Calu3 (cell line): Measurements from ENCODE around the gene NKD1. TPM values are rescaled to one million over a fixed set of nuclear protein-coding genes. Genes with fewer than 3 reads are reported as not detected.
A peak's percentile ranks its signal among the peaks of the same experiment; 100 is the strongest.

Experiments
- BruUV-seq: library from RNA; stranded (reverse); fragments of 400-500 nt; replicated peaks from 2 replicates; lab custom pipeline; 2021; lab: Mats Ljungman, UMichigan
- CTCF ChIA-PET: fragments of 300-600 bp; sonication (Branson Sonifier 250); formaldehyde crosslinking; loops from one replicate; lab custom pipeline; 2022; ENCODE audit warnings: antibody characterized with exemption; lab: Charles Lee
- DNase-seq: peaks from one replicate; pipeline ENCODE4 v3.0.0; 2022
- H3K27ac Mint-ChIP-seq: one replicate; pipeline ENCODE4 v1.8.0; 2022; ENCODE audit warnings: mixed read lengths; ENCODE audit not compliant: unreplicated experiment
- H3K27me3 Mint-ChIP-seq: one replicate; pipeline ENCODE4 v1.8.0; 2022; ENCODE audit warnings: mixed read lengths; ENCODE audit not compliant: unreplicated experiment
- H3K36me3 Mint-ChIP-seq: one replicate; pipeline ENCODE4 v1.8.0; 2022; ENCODE audit warnings: mild to moderate bottlenecking, moderate library complexity, mixed read lengths; ENCODE audit not compliant: insufficient read depth, unreplicated experiment
- H3K4me1 Mint-ChIP-seq: one replicate; pipeline ENCODE4 v1.8.0; 2022; ENCODE audit warnings: mild to moderate bottlenecking, low read depth, mixed read lengths; ENCODE audit not compliant: unreplicated experiment
- H3K4me3 Mint-ChIP-seq: one replicate; pipeline ENCODE4 v1.8.0; 2022; ENCODE audit warnings: mild to moderate bottlenecking, low read depth, moderate library complexity, mixed read lengths; ENCODE audit not compliant: unreplicated experiment
- H3K9me3 Mint-ChIP-seq: one replicate; pipeline ENCODE4 v1.8.0; 2022; ENCODE audit warnings: low read depth, mixed read lengths; ENCODE audit not compliant: unreplicated experiment
- CTCF ChIP-seq: fragments of 200-600 bp; IDR thresholded peaks from one replicate; pipeline ENCODE4 v1.8.0; 2022; ENCODE audit warnings: antibody characterized with exemption; ENCODE audit not compliant: unreplicated experiment
- intact Hi-C: fragments of 100-400 bp; cut with micrococcal nuclease; formaldehyde crosslinking; loops from one replicate; pipeline ENCODE4 v1.10.0; 2022; ENCODE audit not compliant: unreplicated experiment
- total RNA-seq: library from RNA; stranded (reverse); gene quantifications from 2 replicates; pipeline ENCODE4 v1.2.3, GENCODE V29; 2022

Gene NKD1
- total RNA-seq, 1 experiment from 2014 or later, result 0.31 TPM

GRCh38 chr16:50540711-50541007 is 7.5 kb upstream of the NKD1 start:
- CTCF ChIA-PET, result interaction anchor here (0.5 kb wide), 1 partner anchor 371 kb away, joined by 8 read pairs; no protein-coding TSS in a partner anchor
- H3K4me1 Mint-ChIP-seq, result no peaks in the 10 kb centered on the region
- no peak for DNase-seq
- H3K9me3 Mint-ChIP-seq, result no peaks in the 10 kb centered on the region
- H3K27me3 Mint-ChIP-seq, result peaks cover 81% of the 10 kb centered on the region
- TF ChIP-seq CTCF, result no peak
- no peak overlapping the region for H3K4me3 Mint-ChIP-seq
- no peaks in the 10 kb centered on the region for H3K36me3 Mint-ChIP-seq
- intact Hi-C loops, result no loop called here
- no TSS peak for BruUV-seq
- no peak overlapping the region for H3K27ac Mint-ChIP-seq

GRCh38 chr16:50542703-50543102 is 5.5 kb upstream of the NKD1 start:
- Mint-ChIP-seq H3K9me3 (no peaks in the 10 kb centered on the region), H3K4me3 (no peak overlapping the region), H3K4me1 (no peaks in the 10 kb centered on the region), H3K27ac (no peak overlapping the region), H3K27me3 (peaks cover 90% of the 10 kb centered on the region), H3K36me3 (peaks cover 7% of the 10 kb centered on the region)
- BruUV-seq, result no TSS peak
- intact Hi-C loops, result no loop called here
- CTCF ChIA-PET, result no interaction called here
- TF ChIP-seq CTCF, result no peak
- no peak for DNase-seq

DNA sequence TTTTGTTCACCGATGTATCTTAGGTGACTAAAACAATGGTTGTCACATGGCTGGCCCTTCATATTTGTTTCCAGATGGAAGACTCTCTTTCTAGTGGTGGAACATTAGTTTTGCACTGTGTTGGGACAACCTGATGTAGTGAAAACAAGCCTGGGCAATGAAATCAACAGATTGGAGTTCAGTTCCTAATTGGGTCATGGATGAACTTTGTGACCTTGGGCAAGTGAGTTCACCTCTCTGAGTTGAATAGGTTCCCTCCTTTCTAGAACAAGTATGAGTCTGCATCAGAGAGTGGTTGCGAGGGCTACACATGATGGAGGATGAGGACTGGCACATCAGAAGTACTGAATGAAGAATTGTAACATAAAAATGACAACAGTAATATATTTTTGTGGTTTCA is 2.1 kb upstream of the NKD1 start:
- DNase-seq, result no peak
- H3K27ac Mint-ChIP-seq, result no peak overlapping the region
- CTCF ChIA-PET, result no interaction called here
- H3K36me3 Mint-ChIP-seq, result peaks cover 17% of the 10 kb centered on the region
- no peak for TF ChIP-seq CTCF
- H3K27me3 Mint-ChIP-seq, result peaks cover 91% of the 10 kb centered on the region
- H3K4me1 Mint-ChIP-seq, result no peaks in the 10 kb centered on the region
- intact Hi-C loops, result loop anchor here (5.0 kb wide), 1 partner anchor 261 kb away; no protein-coding TSS in a partner anchor
- H3K9me3 Mint-ChIP-seq, result no peaks in the 10 kb centered on the region
- BruUV-seq, result no TSS peak
- no peak overlapping the region for H3K4me3 Mint-ChIP-seq

- BruUV-seq, result no TSS peak
- intact Hi-C loops, result loop anchor here (5.0 kb wide), 1 partner anchor 260 kb away; no protein-coding TSS in a partner anchor
- Mint-ChIP-seq H3K27ac (no peak overlapping the region), H3K4me1 (no peaks in the 10 kb centered on the region), H3K4me3 (peak overlapping the region; percentile 76), H3K27me3 (peaks cover 91% of the 10 kb centered on the region), H3K36me3 (peaks cover 17% of the 10 kb centered on the region), H3K9me3 (no peaks in the 10 kb centered on the region)
- CTCF ChIA-PET, result interaction anchor here (0.9 to 1.0 kb wide), 2 partner anchors 97 to 259 kb away, joined by 3 read pairs; no protein-coding TSS in a partner anchor
- peak; percentile 17 for TF ChIP-seq CTCF
- DNase-seq, result peak; percentile 58
Measured at GRCh38 chr16:50547340-50548124, 664 bp upstream of the NKD1 start.
